ENCODE data around the gene SNPH. TPM values are rescaled to one million over a fixed set of nuclear protein-coding genes. Genes with fewer than 3 reads are reported as not detected.

The SNPH gene
- total RNA-seq, 1 experiment from 2014 or later, result 2.0 TPM

- no TSS peak for BruUV-seq (replicated peaks)
- H3K9me3 Mint-ChIP-seq (ENCODE audit: low read depth, unreplicated experiment), result no peaks in the 10 kb centered on the region
- H3K4me1 Mint-ChIP-seq (ENCODE audit: low read depth, unreplicated experiment), result no peaks in the 10 kb centered on the region
- intact Hi-C loops (cut with micrococcal nuclease; ENCODE audit: unreplicated experiment), result no loop called here
- no peak for DNase-seq
- TF ChIP-seq, protein P1, sequence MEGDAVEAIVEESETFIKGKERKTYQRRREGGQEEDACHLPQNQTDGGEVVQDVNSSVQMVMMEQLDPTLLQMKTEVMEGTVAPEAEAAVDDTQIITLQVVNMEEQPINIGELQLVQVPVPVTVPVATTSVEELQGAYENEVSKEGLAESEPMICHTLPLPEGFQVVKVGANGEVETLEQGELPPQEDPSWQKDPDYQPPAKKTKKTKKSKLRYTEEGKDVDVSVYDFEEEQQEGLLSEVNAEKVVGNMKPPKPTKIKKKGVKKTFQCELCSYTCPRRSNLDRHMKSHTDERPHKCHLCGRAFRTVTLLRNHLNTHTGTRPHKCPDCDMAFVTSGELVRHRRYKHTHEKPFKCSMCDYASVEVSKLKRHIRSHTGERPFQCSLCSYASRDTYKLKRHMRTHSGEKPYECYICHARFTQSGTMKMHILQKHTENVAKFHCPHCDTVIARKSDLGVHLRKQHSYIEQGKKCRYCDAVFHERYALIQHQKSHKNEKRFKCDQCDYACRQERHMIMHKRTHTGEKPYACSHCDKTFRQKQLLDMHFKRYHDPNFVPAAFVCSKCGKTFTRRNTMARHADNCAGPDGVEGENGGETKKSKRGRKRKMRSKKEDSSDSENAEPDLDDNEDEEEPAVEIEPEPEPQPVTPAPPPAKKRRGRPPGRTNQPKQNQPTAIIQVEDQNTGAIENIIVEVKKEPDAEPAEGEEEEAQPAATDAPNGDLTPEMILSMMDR (IDR thresholded peaks at IDR 0.05; ENCODE audit: unreplicated experiment), result no peak
- H3K27ac Mint-ChIP-seq (ENCODE audit: unreplicated experiment), result no peak overlapping the region
- CTCF ChIA-PET, result no interaction called here
- H3K36me3 Mint-ChIP-seq (ENCODE audit: insufficient read depth, unreplicated experiment), result peaks cover 6% of the 10 kb centered on the region
- H3K27me3 Mint-ChIP-seq (ENCODE audit: unreplicated experiment), result peaks cover 19% of the 10 kb centered on the region
- no peak overlapping the region for H3K4me3 Mint-ChIP-seq (ENCODE audit: low read depth, unreplicated experiment)
Measured at GRCh38 chr20:1294497-1294896, 28.4 kb downstream of the SNPH start.

- no TSS peak for BruUV-seq (replicated peaks)
- intact Hi-C loops (cut with micrococcal nuclease; ENCODE audit: unreplicated experiment), result no loop called here
- CTCF ChIA-PET, result no interaction called here
- no peak overlapping the region for H3K27ac Mint-ChIP-seq (ENCODE audit: unreplicated experiment)
- H3K27me3 Mint-ChIP-seq (ENCODE audit: unreplicated experiment), result peaks cover 19% of the 10 kb centered on the region
- H3K9me3 Mint-ChIP-seq (ENCODE audit: low read depth, unreplicated experiment), result no peaks in the 10 kb centered on the region
- H3K4me1 Mint-ChIP-seq (ENCODE audit: low read depth, unreplicated experiment), result no peaks in the 10 kb centered on the region
- no peak for DNase-seq
- TF ChIP-seq, protein P1 (IDR thresholded peaks at IDR 0.05; ENCODE audit: unreplicated experiment), result no peak
- H3K4me3 Mint-ChIP-seq (ENCODE audit: low read depth, unreplicated experiment), result no peak overlapping the region
- peaks cover 6% of the 10 kb centered on the region for H3K36me3 Mint-ChIP-seq (ENCODE audit: insufficient read depth, unreplicated experiment)
Measured at GRCh38 chr20:1295276-1295930, 29.3 kb downstream of the SNPH start.

DNA sequence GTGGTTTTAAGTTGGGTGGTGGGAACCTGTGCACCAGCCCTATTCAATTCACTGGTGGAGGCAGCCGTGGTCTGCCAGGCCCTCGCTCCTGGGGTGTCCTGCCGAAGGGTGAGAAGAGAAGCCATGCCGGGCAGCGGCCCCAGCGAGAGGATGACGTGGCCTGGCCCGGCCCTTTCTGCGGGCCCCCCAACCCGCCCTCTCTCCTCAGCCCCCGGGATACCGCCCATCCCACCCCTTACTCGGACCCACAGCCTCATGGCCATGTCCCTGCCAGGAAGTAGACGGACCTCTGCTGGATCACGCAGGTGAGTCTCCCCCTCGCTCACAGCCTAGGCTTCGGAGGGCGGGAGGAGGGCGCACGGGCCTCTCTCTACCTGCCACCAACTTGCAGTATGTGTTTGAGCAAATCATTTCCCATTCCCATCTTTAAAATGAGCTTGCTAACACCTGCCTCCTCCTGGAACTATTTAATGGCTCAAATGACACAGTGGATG, 30.1 kb downstream of the SNPH start:
- no peak overlapping the region for H3K4me3 Mint-ChIP-seq (ENCODE audit: low read depth, unreplicated experiment)
- CTCF ChIA-PET, result no interaction called here
- H3K9me3 Mint-ChIP-seq (ENCODE audit: low read depth, unreplicated experiment), result no peaks in the 10 kb centered on the region
- peaks cover 11% of the 10 kb centered on the region for H3K36me3 Mint-ChIP-seq (ENCODE audit: insufficient read depth, unreplicated experiment)
- peaks cover 19% of the 10 kb centered on the region for H3K27me3 Mint-ChIP-seq (ENCODE audit: unreplicated experiment)
- no peak for DNase-seq
- no peak overlapping the region for H3K27ac Mint-ChIP-seq (ENCODE audit: unreplicated experiment)
- intact Hi-C loops (cut with micrococcal nuclease; ENCODE audit: unreplicated experiment), result no loop called here
- TF ChIP-seq, protein P1 (IDR thresholded peaks at IDR 0.05; ENCODE audit: unreplicated experiment), result no peak
- H3K4me1 Mint-ChIP-seq (ENCODE audit: low read depth, unreplicated experiment), result peaks cover 6% of the 10 kb centered on the region
- BruUV-seq (replicated peaks), result no TSS peak

DNA sequence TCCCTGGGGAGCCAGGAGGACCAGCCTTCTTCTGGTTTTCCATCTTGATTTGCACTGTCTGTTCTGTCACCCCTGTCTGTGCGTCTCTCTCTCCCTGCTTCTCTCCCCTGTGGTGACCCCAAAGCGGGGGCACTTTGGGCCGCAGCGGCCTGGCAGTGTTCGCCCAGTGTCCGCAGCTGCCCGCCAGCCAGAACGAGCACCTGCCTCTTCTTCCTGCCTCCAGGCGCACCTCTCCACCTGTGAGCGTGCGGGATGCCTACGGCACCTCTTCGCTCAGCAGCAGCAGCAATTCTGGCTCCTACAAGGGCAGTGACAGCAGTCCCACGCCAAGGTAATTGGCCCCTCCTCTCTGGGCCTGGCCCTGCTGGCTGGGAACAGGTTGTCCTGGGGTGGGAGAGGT, 30.8 kb downstream of the SNPH start:
- no peak overlapping the region for H3K27ac Mint-ChIP-seq (ENCODE audit: unreplicated experiment)
- BruUV-seq (replicated peaks), result no TSS peak
- CTCF ChIA-PET, result no interaction called here
- H3K4me1 Mint-ChIP-seq (ENCODE audit: low read depth, unreplicated experiment), result peaks cover 9% of the 10 kb centered on the region
- H3K4me3 Mint-ChIP-seq (ENCODE audit: low read depth, unreplicated experiment), result no peak overlapping the region
- no peaks in the 10 kb centered on the region for H3K9me3 Mint-ChIP-seq (ENCODE audit: low read depth, unreplicated experiment)
- TF ChIP-seq, protein P1 (IDR thresholded peaks at IDR 0.05; ENCODE audit: unreplicated experiment), result no peak
- no peak for DNase-seq
- H3K36me3 Mint-ChIP-seq (ENCODE audit: insufficient read depth, unreplicated experiment), result peaks cover 14% of the 10 kb centered on the region
- peaks cover 13% of the 10 kb centered on the region for H3K27me3 Mint-ChIP-seq (ENCODE audit: unreplicated experiment)
- intact Hi-C loops (cut with micrococcal nuclease; ENCODE audit: unreplicated experiment), result no loop called here

All from Calu3 (cell line).